ENCODE measurements around the gene PRKAR1B.

The PRKAR1B gene

GRCh38 chr7:739983-740942 lies 13.2 kb upstream of the PRKAR1B start:
- Histone ChIP-seq H3K23ac (ENCODE audit: low read length in 2 of 2) (no peak overlapping the region), H3K9me3 (ENCODE audit: control insufficient read depth, low read length) (peaks cover under 1% of the 10 kb centered on the region), H2AK5ac (ENCODE audit: low read length, severe bottlenecking) (no peak overlapping the region), H2BK12ac (ENCODE audit: low read length in 2 of 2) (no peak overlapping the region), H3K27ac (ENCODE audit: low read length, poor library complexity, severe bottlenecking) (no peak overlapping the region), H2AFZ (ENCODE audit: low read depth, low read length) (no peak overlapping the region), H3K4me2 (ENCODE audit: low read length, poor library complexity, severe bottlenecking) (no peak overlapping the region), H3K27me3 (ENCODE audit: control insufficient read depth in 1 of 2, insufficient read depth in 1 of 2, low read length in 2 of 2) (no peaks in the 10 kb centered on the region), H3K4ac (ENCODE audit: low read depth in 1 of 2, low read length in 2 of 2) (no peak overlapping the region), H2BK120ac (ENCODE audit: low read depth, low read length) (no peak overlapping the region), H3K4me3 (ENCODE audit: insufficient read depth in 1 of 2, low read depth in 1 of 2, low read length in 2 of 2) (no peak overlapping the region), H4K8ac (ENCODE audit: low read length) (no peak overlapping the region), H3K14ac (ENCODE audit: low read length in 2 of 2) (no peak overlapping the region), H3K18ac (ENCODE audit: low read depth in 1 of 2, low read length in 2 of 2) (no peak overlapping the region), H4K91ac (ENCODE audit: low read length) (no peak overlapping the region), H2BK15ac (ENCODE audit: low read depth, poor library complexity, severe bottlenecking) (no peak overlapping the region), H3K79me1 (replicated peaks; ENCODE audit: low read length, poor library complexity, severe bottlenecking) (peaks cover 29% of the 10 kb centered on the region), H2BK5ac (ENCODE audit: low read depth, low read length, poor library complexity, severe bottlenecking) (no peak overlapping the region), H3K36me3 (ENCODE audit: control insufficient read depth in 1 of 2, insufficient read depth in 2 of 2, low read depth in 1 of 2, low read length in 2 of 2) (peaks cover 24 to 52% of the 10 kb centered on the region in 2 experiments), H3K9ac (ENCODE audit: low read length) (no peak overlapping the region), H3K4me1 (ENCODE audit: control insufficient read depth, insufficient read depth, low read depth, low read length) (no peaks in the 10 kb centered on the region)
- DNase-seq: no peak
- 98% methylated on average over 46 of the region's 46 CpGs for WGBS

- no peak overlapping the region for H2AFZ ChIP-seq (ENCODE audit: low read depth, low read length)
- peaks cover 28% of the 10 kb centered on the region for H3K79me1 ChIP-seq (replicated peaks; ENCODE audit: low read length, poor library complexity, severe bottlenecking)
- H4K8ac ChIP-seq (ENCODE audit: low read length): no peak overlapping the region
- no peak overlapping the region for H2BK12ac ChIP-seq (ENCODE audit: low read length in 2 of 2)
- no peak overlapping the region for H2BK120ac ChIP-seq (ENCODE audit: low read depth, low read length)
- no peak overlapping the region for H2AK5ac ChIP-seq (ENCODE audit: low read length, severe bottlenecking)
- H3K27me3 ChIP-seq (ENCODE audit: control insufficient read depth in 1 of 2, insufficient read depth in 1 of 2, low read length in 2 of 2): no peaks in the 10 kb centered on the region
- no peak overlapping the region for H3K27ac ChIP-seq (ENCODE audit: low read length, poor library complexity, severe bottlenecking)
- H2BK15ac ChIP-seq (ENCODE audit: low read depth, poor library complexity, severe bottlenecking): no peak overlapping the region
- peaks cover 8% of the 10 kb centered on the region for H3K9me3 ChIP-seq (ENCODE audit: control insufficient read depth, low read length)
- no peak overlapping the region for H4K91ac ChIP-seq (ENCODE audit: low read length)
- DNase-seq: no peak
- H2BK5ac ChIP-seq (ENCODE audit: low read depth, low read length, poor library complexity, severe bottlenecking): no peak overlapping the region
- no peak overlapping the region for H3K18ac ChIP-seq (ENCODE audit: low read depth in 1 of 2, low read length in 2 of 2)
- H3K4me1 ChIP-seq (ENCODE audit: control insufficient read depth, insufficient read depth, low read depth, low read length): no peaks in the 10 kb centered on the region
- 95% methylated on average over 31 of the region's 31 CpGs for WGBS
- H3K14ac ChIP-seq (ENCODE audit: low read length in 2 of 2): no peak overlapping the region
- peaks cover 22 to 50% of the 10 kb centered on the region in 2 experiments for H3K36me3 ChIP-seq (ENCODE audit: control insufficient read depth in 1 of 2, insufficient read depth in 2 of 2, low read depth in 1 of 2, low read length in 2 of 2)
- no peak overlapping the region for H3K4ac ChIP-seq (ENCODE audit: low read depth in 1 of 2, low read length in 2 of 2)
- no peak overlapping the region for H3K9ac ChIP-seq (ENCODE audit: low read length)
- H3K23ac ChIP-seq (ENCODE audit: low read length in 2 of 2): no peak overlapping the region
- no peak overlapping the region for H3K4me2 ChIP-seq (ENCODE audit: low read length, poor library complexity, severe bottlenecking)
- no peak overlapping the region for H3K4me3 ChIP-seq (ENCODE audit: insufficient read depth in 1 of 2, low read depth in 1 of 2, low read length in 2 of 2)
Observed at GRCh38 chr7:739455-739982, 12.4 kb upstream of the PRKAR1B start.

- Histone ChIP-seq H4K91ac (ENCODE audit: low read length) (no peak overlapping the region), H2BK15ac (ENCODE audit: low read depth, poor library complexity, severe bottlenecking) (no peak overlapping the region), H2BK5ac (ENCODE audit: low read depth, low read length, poor library complexity, severe bottlenecking) (no peak overlapping the region), H3K27me3 (ENCODE audit: control insufficient read depth in 1 of 2, insufficient read depth in 1 of 2, low read length in 2 of 2) (no peaks in the 10 kb centered on the region), H3K27ac (ENCODE audit: low read length, poor library complexity, severe bottlenecking) (no peak overlapping the region), H2AFZ (ENCODE audit: low read depth, low read length) (no peak overlapping the region), H3K14ac (ENCODE audit: low read length in 2 of 2) (no peak overlapping the region), H2BK120ac (ENCODE audit: low read depth, low read length) (no peak overlapping the region), H2BK12ac (ENCODE audit: low read length in 2 of 2) (no peak overlapping the region), H3K23ac (ENCODE audit: low read length in 2 of 2) (no peak overlapping the region), H3K4me3 (ENCODE audit: insufficient read depth in 1 of 2, low read depth in 1 of 2, low read length in 2 of 2) (no peak overlapping the region), H3K18ac (ENCODE audit: low read depth in 1 of 2, low read length in 2 of 2) (no peak overlapping the region), H3K9me3 (ENCODE audit: control insufficient read depth, low read length) (peaks cover 14% of the 10 kb centered on the region), H3K4me2 (ENCODE audit: low read length, poor library complexity, severe bottlenecking) (no peak overlapping the region), H3K4me1 (ENCODE audit: control insufficient read depth, insufficient read depth, low read depth, low read length) (no peaks in the 10 kb centered on the region), H4K8ac (ENCODE audit: low read length) (no peak overlapping the region), H3K79me1 (replicated peaks; ENCODE audit: low read length, poor library complexity, severe bottlenecking) (peaks cover 28% of the 10 kb centered on the region), H2AK5ac (ENCODE audit: low read length, severe bottlenecking) (no peak overlapping the region), H3K4ac (ENCODE audit: low read depth in 1 of 2, low read length in 2 of 2) (no peak overlapping the region), H3K9ac (ENCODE audit: low read length) (no peak overlapping the region), H3K36me3 (ENCODE audit: control insufficient read depth in 1 of 2, insufficient read depth in 2 of 2, low read depth in 1 of 2, low read length in 2 of 2) (peaks cover 26 to 50% of the 10 kb centered on the region in 2 experiments)
- DNase-seq: no peak
- 97% methylated on average over 23 of the region's 24 CpGs for WGBS
Observed at GRCh38 chr7:738723-739454, 11.8 kb upstream of the PRKAR1B start.

GRCh38 chr7:738241-738640 lies 11.2 kb upstream of the PRKAR1B start:
- no peak overlapping the region for H3K27ac ChIP-seq (ENCODE audit: low read length, poor library complexity, severe bottlenecking)
- no peak overlapping the region for H2AK5ac ChIP-seq (ENCODE audit: low read length, severe bottlenecking)
- peaks cover 28% of the 10 kb centered on the region for H3K79me1 ChIP-seq (replicated peaks; ENCODE audit: low read length, poor library complexity, severe bottlenecking)
- H3K4ac ChIP-seq (ENCODE audit: low read depth in 1 of 2, low read length in 2 of 2): no peak overlapping the region
- H4K91ac ChIP-seq (ENCODE audit: low read length): no peak overlapping the region
- H3K4me3 ChIP-seq (ENCODE audit: insufficient read depth in 1 of 2, low read depth in 1 of 2, low read length in 2 of 2): no peak overlapping the region
- no peak overlapping the region for H4K8ac ChIP-seq (ENCODE audit: low read length)
- no peak overlapping the region for H3K23ac ChIP-seq (ENCODE audit: low read length in 2 of 2)
- peaks cover 27 to 48% of the 10 kb centered on the region in 2 experiments for H3K36me3 ChIP-seq (ENCODE audit: control insufficient read depth in 1 of 2, insufficient read depth in 2 of 2, low read depth in 1 of 2, low read length in 2 of 2)
- H2AFZ ChIP-seq (ENCODE audit: low read depth, low read length): no peak overlapping the region
- no peaks in the 10 kb centered on the region for H3K4me1 ChIP-seq (ENCODE audit: control insufficient read depth, insufficient read depth, low read depth, low read length)
- no peak overlapping the region for H2BK15ac ChIP-seq (ENCODE audit: low read depth, poor library complexity, severe bottlenecking)
- no peak for DNase-seq
- no peak overlapping the region for H3K14ac ChIP-seq (ENCODE audit: low read length in 2 of 2)
- H2BK5ac ChIP-seq (ENCODE audit: low read depth, low read length, poor library complexity, severe bottlenecking): no peak overlapping the region
- no peak overlapping the region for H3K4me2 ChIP-seq (ENCODE audit: low read length, poor library complexity, severe bottlenecking)
- peaks cover 14% of the 10 kb centered on the region for H3K9me3 ChIP-seq (ENCODE audit: control insufficient read depth, low read length)
- H2BK120ac ChIP-seq (ENCODE audit: low read depth, low read length): no peak overlapping the region
- no peaks in the 10 kb centered on the region for H3K27me3 ChIP-seq (ENCODE audit: control insufficient read depth in 1 of 2, insufficient read depth in 1 of 2, low read length in 2 of 2)
- no peak overlapping the region for H3K18ac ChIP-seq (ENCODE audit: low read depth in 1 of 2, low read length in 2 of 2)
- WGBS: 89% methylated on average over 4 of the region's 5 CpGs
- H3K9ac ChIP-seq (ENCODE audit: low read length): no peak overlapping the region
- H2BK12ac ChIP-seq (ENCODE audit: low read length in 2 of 2): no peak overlapping the region
